ENCODE measurements around the gene ZNF423. TPM values are rescaled to one million over a fixed set of nuclear protein-coding genes. Genes with fewer than 3 reads are reported as not detected.

Gene ZNF423
- total and polyA plus RNA-seq, 9 of the 15 experiments (the other 6 are each of a cell fraction or from before 2014, with no cell fraction given): not detected

GRCh38 chr16:49486400-49486799 lies 369.5 kb downstream of the ZNF423 start:
- no peaks in the 10 kb centered on the region for H3K79me2 ChIP-seq (ENCODE audit: control insufficient read depth, insufficient read depth, low read length)
- H3K9ac ChIP-seq (ENCODE audit: insufficient read depth in 1 of 2, low read depth in 2 of 2, low read length in 2 of 2): no peak overlapping the region
- H3K9me3 ChIP-seq (replicated peaks; ENCODE audit: control insufficient read depth, insufficient read depth, low read depth, low read length): no peaks in the 10 kb centered on the region
- no TSS peak for BruUV-seq (replicated peaks)
- no peak overlapping the region for H3K4me3 ChIP-seq
- peaks cover 4 to 29% of the 10 kb centered on the region in 2 experiments; a peak in 3 of 5 replicates for H3K27me3 ChIP-seq (ENCODE audit: control insufficient read depth in 2 of 2, insufficient read depth in 2 of 2, low read length in 2 of 2)
- FAIRE-seq (no peak), DNase-seq (ENCODE audit: extremely low read depth in 1 of 4, low spot score in 3 of 4) (no peak), ATAC-seq (no peak)
- CTCF ChIA-PET (ENCODE audit: low intra/inter-chr PET ratio): no interaction called here
- H3K4me1 ChIP-seq (replicated peaks in 1 of 2; ENCODE audit: control insufficient read depth in 2 of 2, insufficient read depth in 2 of 2, low read length in 2 of 2): peaks cover 0 to 9% of the 10 kb centered on the region in 2 experiments; a peak in 1 of 5 replicates
- in situ Hi-C loops (cut with MboI) (no loop called here), intact Hi-C loops (cut with micrococcal nuclease) (no loop called here)
- H3K9me1 ChIP-seq (ENCODE audit: control insufficient read depth, insufficient read depth, low read length): no peaks in the 10 kb centered on the region
- H3K4me2 ChIP-seq (ENCODE audit: insufficient read depth, low read length): no peak overlapping the region
- POLR2A ChIA-PET: no interaction called here
- no peak overlapping the region for H2AFZ ChIP-seq (ENCODE audit: low read depth, low read length)
- no peaks in the 10 kb centered on the region for H3K36me3 ChIP-seq (ENCODE audit: control insufficient read depth, insufficient read depth, low read length)
- H4K20me1 ChIP-seq (replicated peaks; ENCODE audit: control insufficient read depth, insufficient read depth, low read length): no peaks in the 10 kb centered on the region
- H3K27ac ChIP-seq (ENCODE audit: extremely low read depth, low read depth, low read length): no peak overlapping the region
- WGBS (ENCODE audit: insufficient coverage, low coverage, missing lambda C conversion rate): 0% methylated on average over 2 of the region's 2 CpGs
- TF ChIP-seq MITF (IDR thresholded peaks at IDR 0.05) (no peak), DMBX1 (CRISPR knock-in tag; IDR thresholded peaks at IDR 0.05; ENCODE audit: borderline replicate concordance) (no peak), RAD21 (CRISPR knock-in tag; conservative IDR thresholded peaks at IDR 0.05 in 1 of 2, IDR thresholded peaks at IDR 0.05 in 1 of 2) (no peak), HMBOX1 (IDR thresholded peaks at IDR 0.05) (no peak), MNT (conservative IDR thresholded peaks at IDR 0.05) (no peak), KAT2B (IDR thresholded peaks at IDR 0.05; ENCODE audit: low read depth, low read length) (no peak), ZNF551 (CRISPR knock-in tag; IDR thresholded peaks at IDR 0.05) (no peak), PURB (CRISPR knock-in tag; IDR thresholded peaks at IDR 0.05; ENCODE audit: low read depth) (no peak), TAF15 (IDR thresholded peaks at IDR 0.05; ENCODE audit: low read depth, low read length) (no peak), MIER1 (IDR thresholded peaks at IDR 0.05; ENCODE audit: low read depth) (no peak), MECOM (CRISPR knock-in tag; IDR thresholded peaks at IDR 0.05) (no peak), ZNF644 (tag; IDR thresholded peaks at IDR 0.05; ENCODE audit: low read depth) (no peak), SETDB1 (IDR thresholded peaks at IDR 0.05; ENCODE audit: low read length) (no peak), DPF2 (IDR thresholded peaks at IDR 0.05) (no peak), HEY1 (CRISPR knock-in tag; IDR thresholded peaks at IDR 0.05; ENCODE audit: borderline replicate concordance) (no peak), CHAMP1 (IDR thresholded peaks at IDR 0.05) (no peak), POU5F1 (IDR thresholded peaks at IDR 0.05; ENCODE audit: borderline replicate concordance, low read depth, low read length, partially characterized antibody) (no peak)
